ENCODE results near the gene CCDC27. TPM values are rescaled to one million over a fixed set of nuclear protein-coding genes. Genes with fewer than 3 reads are reported as not detected.
"Not testable (repeated sequence)": the region's sequence is repeated elsewhere in the genome, so short reads cannot be mapped to it uniquely, and the experiment has no call there.

The CCDC27 gene
- total RNA-seq, 1 donor from 2014 or later, result not detected

GRCh38 chr1:3735688-3736087 is 16.6 kb upstream of the CCDC27 start:
- no peak for DNase-seq (ENCODE audit: low read depth in 2 of 2)

GRCh38 chr1:3736131-3736561 is 16.1 kb upstream of the CCDC27 start:
- no peak for DNase-seq (ENCODE audit: low read depth in 2 of 2)

- DNase-seq (ENCODE audit: low read depth in 2 of 2), result no peak
Observed at GRCh38 chr1:3736708-3737107, 15.5 kb upstream of the CCDC27 start.

GRCh38 chr1:3738943-3739342 is 13.3 kb upstream of the CCDC27 start:
- DNase-seq (ENCODE audit: low read depth in 2 of 2), result no peak

- no peak for DNase-seq (ENCODE audit: low read depth in 2 of 2)
Observed at GRCh38 chr1:3740042-3740441, 12.2 kb upstream of the CCDC27 start.

GRCh38 chr1:3740752-3741151 is 11.5 kb upstream of the CCDC27 start:
- DNase-seq (ENCODE audit: low read depth in 2 of 2), result no peak

- no peak for DNase-seq (ENCODE audit: low read depth in 2 of 2)
Observed at GRCh38 chr1:3741566-3742438, 10.4 kb upstream of the CCDC27 start.

- no peak for DNase-seq (ENCODE audit: low read depth in 2 of 2)
Observed at GRCh38 chr1:3742439-3743298, 9.6 kb upstream of the CCDC27 start.

GRCh38 chr1:3743421-3743820 is 8.8 kb upstream of the CCDC27 start:
- DNase-seq (ENCODE audit: low read depth in 2 of 2), result no peak

- no peak for DNase-seq (ENCODE audit: low read depth in 2 of 2)
Observed at GRCh38 chr1:3743826-3744225, 8.4 kb upstream of the CCDC27 start.

GRCh38 chr1:3744646-3745045 is 7.6 kb upstream of the CCDC27 start:
- no peak for DNase-seq (ENCODE audit: low read depth in 2 of 2)

- DNase-seq (ENCODE audit: low read depth in 2 of 2), result no peak
Observed at GRCh38 chr1:3745071-3745470, 7.2 kb upstream of the CCDC27 start.

GRCh38 chr1:3745590-3746381 is 6.5 kb upstream of the CCDC27 start:
- DNase-seq (ENCODE audit: low read depth in 2 of 2), result no peak

GRCh38 chr1:3746389-3746829 is 5.8 kb upstream of the CCDC27 start:
- peak in 1 of 2 donors; percentile 13 for DNase-seq (ENCODE audit: low read depth in 2 of 2)

- peak; percentile 60 to 84 for DNase-seq (ENCODE audit: low read depth in 2 of 2)
Observed at GRCh38 chr1:3746830-3747521, 5.3 kb upstream of the CCDC27 start.

GRCh38 chr1:3747522-3747848 is 4.8 kb upstream of the CCDC27 start:
- DNase-seq (ENCODE audit: low read depth in 2 of 2), result no peak

- DNase-seq (ENCODE audit: low read depth in 2 of 2), result no peak
Observed at GRCh38 chr1:3747903-3748302, 4.3 kb upstream of the CCDC27 start.

- not testable (repeated sequence) for DNase-seq (ENCODE audit: low read depth in 2 of 2)
Observed at GRCh38 chr1:3748316-3748900, 3.8 kb upstream of the CCDC27 start.

- no peak for DNase-seq (ENCODE audit: low read depth in 2 of 2)
Observed at GRCh38 chr1:3749512-3749911, 2.7 kb upstream of the CCDC27 start.

GRCh38 chr1:3750741-3751140 is 1.5 kb upstream of the CCDC27 start:
- DNase-seq (ENCODE audit: low read depth in 2 of 2), result no peak
